ENCODE results near the gene NHP2. TPM values are rescaled to one million over a fixed set of nuclear protein-coding genes. Genes with fewer than 3 reads are reported as not detected.

NHP2 gene
- polyA plus RNA-seq, 3 donors from 2014 or later, result 163 to 196 (median 195) TPM

DNA sequence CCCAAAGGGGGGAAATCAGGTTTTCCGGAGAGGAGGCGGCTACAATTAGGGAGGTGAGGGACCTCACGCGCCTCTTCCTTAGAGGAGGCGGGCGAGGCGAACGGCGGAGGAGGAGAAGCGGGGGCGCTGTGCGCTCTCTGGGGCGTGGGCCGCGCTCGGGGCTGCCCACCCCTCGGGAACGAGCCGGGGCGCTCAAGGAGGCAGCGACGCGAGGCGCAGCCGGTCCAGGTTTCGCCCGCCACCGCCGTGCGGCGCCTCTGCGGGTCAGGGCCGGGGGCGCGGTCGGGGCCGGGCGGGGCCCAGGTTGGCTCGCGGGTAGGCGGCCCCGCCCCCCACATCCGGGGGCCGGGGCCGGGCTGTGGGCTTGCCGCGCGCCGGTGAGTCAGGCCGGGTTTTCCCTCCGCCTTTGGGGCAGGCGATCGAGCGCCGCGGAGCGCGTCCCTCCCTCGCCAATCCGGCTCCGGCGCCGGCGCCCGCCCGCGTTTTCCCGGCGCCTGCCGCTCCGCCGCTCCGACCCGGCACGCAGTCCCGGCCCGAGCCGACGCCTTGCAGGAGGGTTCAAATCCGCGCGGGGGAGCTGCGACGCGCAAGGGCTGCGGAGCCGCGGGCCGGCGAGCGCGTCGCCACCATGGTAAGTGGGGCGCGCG lies 40.4 kb downstream of the NHP2 start, which contains the start of gene N4BP3:
TSS of gene N4BP3 (plus strand) at position 392 of the 647 bp plus-strand sequence. CDS start 6,052 bp downstream, outside the sequence.
- Mint-ChIP-seq H3K27ac (peak within 1 kb of the TSS in 5 of 6 donors; percentile 92 to 99 (median 97)), H3K27me3 (ENCODE audit: low read depth in 3 of 3) (peaks cover 35 to 53% (median 41%) of the 10 kb centered on the region in 3 donors), H3K36me3 (no peaks in the 10 kb centered on the region), H3K4me1 (peaks cover 41 to 44% of the 10 kb centered on the region in 2 donors), H3K4me3 (peak within 1 kb of the TSS; percentile 76 to 88 (median 84)), H3K9me3 (peaks cover 0 to 4% (median 0%) of the 10 kb centered on the region in 6 donors)
- DNase-seq, result peak; percentile 77 to 84 (median 81)

DNA sequence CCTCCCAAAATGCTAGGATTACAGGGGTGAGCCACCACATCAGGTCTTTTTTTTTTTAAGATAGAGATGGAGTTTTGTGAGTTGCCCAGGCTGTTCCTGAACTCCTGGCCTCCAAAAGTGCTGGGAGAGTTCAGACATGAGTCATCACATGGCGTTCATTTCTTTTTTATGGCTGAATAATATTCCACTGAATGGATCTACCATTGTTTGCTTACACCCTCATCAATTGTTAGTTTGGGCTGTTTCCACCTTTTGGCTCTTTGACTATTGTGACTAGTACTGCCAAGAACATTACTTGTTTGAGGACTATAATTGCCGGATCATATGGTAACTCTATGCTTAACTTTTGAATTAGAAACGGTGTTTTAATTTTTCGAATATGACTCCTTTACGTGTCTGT lies 41.1 kb downstream of the NHP2 start:
- Mint-ChIP-seq H3K27ac (peak overlapping the region in 5 of 6 donors; percentile 77 to 84 (median 84)), H3K9me3 (peaks cover 0 to 4% (median 0%) of the 10 kb centered on the region in 6 donors), H3K36me3 (no peaks in the 10 kb centered on the region), H3K4me3 (peak overlapping the region; percentile 69 to 84 (median 78)), H3K4me1 (peaks cover 39 to 41% of the 10 kb centered on the region in 2 donors), H3K27me3 (ENCODE audit: low read depth in 3 of 3) (peaks cover 35 to 54% (median 41%) of the 10 kb centered on the region in 3 donors)
- DNase-seq, result no peak

GRCh38 chr5:178111925-178112324 lies 41.8 kb downstream of the NHP2 start:
- H3K4me1 Mint-ChIP-seq, result peaks cover 34 to 37% of the 10 kb centered on the region in 2 donors
- H3K27ac Mint-ChIP-seq, result no peak overlapping the region
- H3K9me3 Mint-ChIP-seq, result peaks cover 0 to 4% (median 0%) of the 10 kb centered on the region in 6 donors
- peaks cover 33 to 52% (median 40%) of the 10 kb centered on the region in 3 donors for H3K27me3 Mint-ChIP-seq (ENCODE audit: low read depth in 3 of 3)
- no peak for DNase-seq
- H3K36me3 Mint-ChIP-seq, result no peaks in the 10 kb centered on the region
- H3K4me3 Mint-ChIP-seq, result no peak overlapping the region

DNA sequence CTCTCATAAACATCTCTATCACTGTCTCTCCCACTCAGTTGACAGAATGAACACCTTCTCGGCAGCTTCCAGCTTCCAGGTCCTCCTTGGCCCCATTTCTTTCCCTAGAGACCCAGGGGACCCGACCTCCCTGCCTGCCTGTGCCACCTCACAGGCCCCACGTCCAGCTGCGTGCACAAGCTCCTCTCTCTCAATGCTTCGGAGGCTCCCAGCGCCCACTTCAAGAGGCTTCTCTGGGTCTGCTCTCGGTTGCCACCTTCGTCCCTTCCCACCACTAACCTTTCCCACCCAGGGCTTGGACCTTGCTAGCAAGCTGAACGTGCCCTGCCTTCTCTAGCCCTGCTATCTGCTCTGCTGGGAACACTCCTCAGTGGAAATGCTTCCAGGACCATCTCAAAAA lies 43.2 kb downstream of the NHP2 start:
- Mint-ChIP-seq H3K27me3 (ENCODE audit: low read depth in 3 of 3) (peaks cover 28 to 43% (median 35%) of the 10 kb centered on the region in 3 donors), H3K27ac (no peak overlapping the region), H3K4me3 (no peak overlapping the region), H3K36me3 (no peaks in the 10 kb centered on the region), H3K9me3 (peaks cover 0 to 2% (median 0%) of the 10 kb centered on the region in 6 donors), H3K4me1 (peaks cover 20 to 22% of the 10 kb centered on the region in 2 donors)
- no peak for DNase-seq

DNA sequence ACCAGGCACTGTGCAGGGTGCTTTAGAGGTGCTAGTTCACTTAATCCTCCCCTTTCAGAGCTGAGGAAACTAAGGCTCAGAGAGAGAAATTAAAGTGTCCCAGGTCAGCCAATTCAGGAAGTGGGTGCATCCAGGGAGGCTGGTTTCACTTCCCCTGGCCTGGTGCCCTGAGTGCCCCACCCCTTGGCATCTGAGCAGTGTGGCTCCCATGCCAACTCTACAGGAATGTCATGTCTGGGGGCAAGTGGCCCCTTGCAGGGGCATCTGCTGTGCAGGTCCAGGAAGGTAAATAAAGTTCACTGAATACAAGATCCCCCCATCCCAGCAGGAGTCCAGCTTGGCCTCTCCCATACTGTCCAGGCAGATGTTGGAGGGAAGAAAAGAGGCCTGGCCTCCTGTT lies 44.7 kb downstream of the NHP2 start:
- Mint-ChIP-seq H3K9me3 (no peaks in the 10 kb centered on the region), H3K4me1 (peaks cover 5 to 7% of the 10 kb centered on the region in 2 donors), H3K27me3 (ENCODE audit: low read depth in 3 of 3) (peaks cover 17 to 32% (median 26%) of the 10 kb centered on the region in 3 donors), H3K4me3 (no peak overlapping the region), H3K27ac (no peak overlapping the region), H3K36me3 (no peaks in the 10 kb centered on the region)
- no peak for DNase-seq

DNA sequence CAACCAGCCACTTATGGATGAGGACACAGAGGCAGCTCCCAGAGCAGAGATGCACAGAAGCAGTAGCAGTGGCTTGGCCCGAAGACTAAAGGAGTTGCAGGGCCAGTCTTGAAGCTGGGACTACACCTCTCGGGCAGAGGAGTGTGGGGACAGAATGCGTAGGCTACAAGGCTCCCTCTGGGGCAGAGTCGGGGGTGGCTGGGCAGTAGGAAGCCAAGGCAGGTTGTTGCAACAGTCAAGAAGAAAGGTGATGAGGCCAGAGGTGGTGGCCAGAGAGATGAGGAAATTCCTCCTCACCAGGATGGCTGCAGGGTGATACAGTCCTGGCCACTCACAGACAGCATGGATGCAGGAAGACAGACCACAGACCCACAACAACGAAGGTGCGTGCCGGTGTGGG lies 45.2 kb downstream of the NHP2 start:
- Mint-ChIP-seq H3K27ac (no peak overlapping the region), H3K36me3 (no peaks in the 10 kb centered on the region)
- DNase-seq, result no peak

GRCh38 chr5:178107756-178108310 lies 45.9 kb downstream of the NHP2 start:
- H3K9me3 Mint-ChIP-seq, result no peaks in the 10 kb centered on the region
- no peaks in the 10 kb centered on the region for H3K36me3 Mint-ChIP-seq
- no peak overlapping the region for H3K4me3 Mint-ChIP-seq
- H3K27ac Mint-ChIP-seq, result no peak overlapping the region
- H3K4me1 Mint-ChIP-seq, result peaks cover 3% of the 10 kb centered on the region in 2 donors
- DNase-seq, result no peak
- peaks cover 15 to 29% (median 26%) of the 10 kb centered on the region in 3 donors for H3K27me3 Mint-ChIP-seq (ENCODE audit: low read depth in 3 of 3)

More for the DNA sequence above, 45.2 kb downstream of the NHP2 start:
- H3K4me1 Mint-ChIP-seq, result peaks cover 5 to 7% of the 10 kb centered on the region in 2 donors
- no peaks in the 10 kb centered on the region for H3K9me3 Mint-ChIP-seq
- no peak overlapping the region for H3K4me3 Mint-ChIP-seq
- H3K27me3 Mint-ChIP-seq (ENCODE audit: low read depth in 3 of 3), result peaks cover 17 to 32% (median 29%) of the 10 kb centered on the region in 3 donors

GRCh38 chr5:178106556-178107239 lies 47.0 kb downstream of the NHP2 start:
- H3K4me3 Mint-ChIP-seq, result no peak overlapping the region
- H3K27ac Mint-ChIP-seq, result no peak overlapping the region
- no peaks in the 10 kb centered on the region for H3K36me3 Mint-ChIP-seq
- no peaks in the 10 kb centered on the region for H3K4me1 Mint-ChIP-seq
- peaks cover 11 to 24% (median 15%) of the 10 kb centered on the region in 3 donors for H3K27me3 Mint-ChIP-seq (ENCODE audit: low read depth in 3 of 3)
- DNase-seq, result no peak
- H3K9me3 Mint-ChIP-seq, result no peaks in the 10 kb centered on the region

DNA sequence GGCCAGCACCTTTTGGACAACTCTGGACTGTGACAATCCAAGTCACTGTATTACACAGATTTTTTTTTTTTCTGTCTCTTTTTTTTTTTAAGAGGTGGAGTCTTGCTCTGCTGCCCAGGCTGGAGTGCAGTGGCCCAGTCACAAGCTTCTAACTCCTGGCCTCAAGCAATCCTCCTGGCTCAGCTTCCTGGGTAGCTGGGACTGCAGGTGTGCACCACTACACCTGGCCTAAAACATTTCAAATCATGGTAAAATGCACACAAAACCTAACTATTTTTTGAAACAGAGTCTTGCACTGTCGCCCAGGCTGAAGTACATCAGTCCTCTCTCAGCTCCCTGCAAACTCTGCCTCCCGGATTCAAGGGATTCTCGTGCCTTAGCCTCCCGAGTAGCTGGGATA lies 47.6 kb downstream of the NHP2 start:
- Mint-ChIP-seq H3K4me1 (no peaks in the 10 kb centered on the region), H3K27ac (no peak overlapping the region), H3K9me3 (no peaks in the 10 kb centered on the region), H3K4me3 (no peak overlapping the region), H3K27me3 (ENCODE audit: low read depth in 3 of 3) (peaks cover 11 to 24% (median 15%) of the 10 kb centered on the region in 3 donors), H3K36me3 (no peaks in the 10 kb centered on the region)
- no peak for DNase-seq

- Mint-ChIP-seq H3K27ac (no peak overlapping the region), H3K4me3 (no peak overlapping the region), H3K36me3 (no peaks in the 10 kb centered on the region), H3K4me1 (no peaks in the 10 kb centered on the region), H3K27me3 (ENCODE audit: low read depth in 3 of 3) (peaks cover 12 to 15% (median 13%) of the 10 kb centered on the region in 3 donors), H3K9me3 (no peaks in the 10 kb centered on the region)
- DNase-seq, result no peak
Observed at GRCh38 chr5:178104492-178104891, 49.2 kb downstream of the NHP2 start.

- no peak overlapping the region for H3K27ac Mint-ChIP-seq
- no peaks in the 10 kb centered on the region for H3K9me3 Mint-ChIP-seq
- H3K36me3 Mint-ChIP-seq, result no peaks in the 10 kb centered on the region
- H3K4me3 Mint-ChIP-seq, result no peak overlapping the region
- H3K27me3 Mint-ChIP-seq (ENCODE audit: low read depth in 3 of 3), result peaks cover 7 to 13% (median 13%) of the 10 kb centered on the region in 3 donors
- no peak for DNase-seq
- no peaks in the 10 kb centered on the region for H3K4me1 Mint-ChIP-seq
Observed at GRCh38 chr5:178103612-178104011, 50.1 kb downstream of the NHP2 start.
